Erythroblast (primary cell): ENCODE data around the gene PDE4D.

Experiments
- GATA1 ChIP-seq: IDR thresholded peaks from 2 replicates; pipeline ENCODE4 v1.6.1; 2011; ENCODE audit warnings: low read depth, mild to moderate bottlenecking, control low read depth, low read length, moderate library complexity
- POLR2A ChIP-seq: IDR thresholded peaks from 2 replicates; pipeline ENCODE4 v1.6.1; 2011; ENCODE audit warnings: mild to moderate bottlenecking, low read length

GRCh38 chr5:59387127-59387526 is 506.4 kb downstream of the PDE4D start:
- TF ChIP-seq POLR2A (no peak), GATA1 (no peak)
